Neural cell (in vitro differentiated cells): ENCODE results near the gene CPM.

Experiments used
- EP300 ChIP-seq: fragments of 450-650 bp; conservative IDR thresholded peaks from 2 replicates; pipeline ENCODE4 v1.6.1; 2014; ENCODE audit warnings: antibody characterized with exemption, mild to moderate bottlenecking, moderate library complexity; ENCODE audit not compliant: poor library complexity, severe bottlenecking
- EZH2 ChIP-seq: fragments of 200-600, 300-800 bp; shearing (Covaris generic), sonication (generic); IDR thresholded peaks from 2 replicates; pipeline ENCODE4 v1.6.1; 2014; ENCODE audit warnings: antibody characterized with exemption, low read length, borderline replicate concordance, mild to moderate bottlenecking; ENCODE audit not compliant: insufficient read depth, poor library complexity, severe bottlenecking
- POLR2AphosphoS5 ChIP-seq: IDR thresholded peaks from 2 replicates; pipeline ENCODE4 v1.6.1; 2012
- RAD21 ChIP-seq: fragments of 450-650 bp; conservative IDR thresholded peaks from 2 replicates; pipeline ENCODE4 v1.6.1; 2014; ENCODE audit warnings: antibody characterized with exemption, mild to moderate bottlenecking, moderate library complexity
- TF ChIP-seq, protein P1 (sequence below): fragments of 450-650 bp; IDR thresholded peaks from 2 replicates; pipeline ENCODE4 v1.5.1; 2014; ENCODE audit warnings: antibody characterized with exemption, mild to moderate bottlenecking, moderate library complexity; ENCODE audit not compliant: poor library complexity, severe bottlenecking

DNA sequence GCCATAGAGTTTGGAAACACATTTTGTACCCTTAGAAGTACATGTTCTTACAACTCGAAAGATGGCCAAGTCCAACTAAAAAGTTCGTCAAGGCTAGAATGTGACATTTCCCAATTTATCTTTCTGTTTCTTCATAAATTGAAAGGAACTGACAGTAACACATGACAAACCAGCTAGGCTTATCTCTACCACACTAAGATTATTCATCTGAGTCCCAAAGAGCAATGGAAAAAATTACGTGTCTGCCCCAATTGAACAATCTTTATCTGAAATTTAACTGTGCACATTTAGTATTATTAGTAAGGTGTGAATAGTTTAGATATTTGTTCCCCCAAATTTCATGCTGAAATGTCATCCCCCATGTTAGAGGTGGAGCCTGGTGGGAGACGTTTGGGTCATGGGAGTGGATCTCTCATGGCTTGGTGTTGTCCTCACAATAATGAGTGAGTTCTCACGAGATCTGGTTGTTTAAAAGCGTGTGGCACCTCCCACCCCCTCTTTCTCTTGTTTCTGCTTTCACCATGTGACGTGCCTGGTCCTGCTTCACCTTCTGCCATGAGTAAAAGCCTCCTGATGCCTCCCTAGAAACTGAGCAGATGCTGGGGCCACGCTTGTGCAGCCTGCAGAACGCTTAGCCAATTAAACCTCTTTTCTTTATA lies 13.3 kb downstream of the CPM start:
- no peak for TF ChIP-seq EZH2
- TF ChIP-seq, protein P1, sequence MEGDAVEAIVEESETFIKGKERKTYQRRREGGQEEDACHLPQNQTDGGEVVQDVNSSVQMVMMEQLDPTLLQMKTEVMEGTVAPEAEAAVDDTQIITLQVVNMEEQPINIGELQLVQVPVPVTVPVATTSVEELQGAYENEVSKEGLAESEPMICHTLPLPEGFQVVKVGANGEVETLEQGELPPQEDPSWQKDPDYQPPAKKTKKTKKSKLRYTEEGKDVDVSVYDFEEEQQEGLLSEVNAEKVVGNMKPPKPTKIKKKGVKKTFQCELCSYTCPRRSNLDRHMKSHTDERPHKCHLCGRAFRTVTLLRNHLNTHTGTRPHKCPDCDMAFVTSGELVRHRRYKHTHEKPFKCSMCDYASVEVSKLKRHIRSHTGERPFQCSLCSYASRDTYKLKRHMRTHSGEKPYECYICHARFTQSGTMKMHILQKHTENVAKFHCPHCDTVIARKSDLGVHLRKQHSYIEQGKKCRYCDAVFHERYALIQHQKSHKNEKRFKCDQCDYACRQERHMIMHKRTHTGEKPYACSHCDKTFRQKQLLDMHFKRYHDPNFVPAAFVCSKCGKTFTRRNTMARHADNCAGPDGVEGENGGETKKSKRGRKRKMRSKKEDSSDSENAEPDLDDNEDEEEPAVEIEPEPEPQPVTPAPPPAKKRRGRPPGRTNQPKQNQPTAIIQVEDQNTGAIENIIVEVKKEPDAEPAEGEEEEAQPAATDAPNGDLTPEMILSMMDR, result no peak
- no peak for TF ChIP-seq POLR2AphosphoS5
- TF ChIP-seq EP300, result no peak
- no peak for TF ChIP-seq RAD21
